ENCODE results near the gene GAS2L2.

- TF ChIP-seq EZH2 (IDR thresholded peaks at IDR 0.05; ENCODE audit: borderline replicate concordance), result no peak
- TF ChIP-seq CTCF (IDR thresholded peaks at IDR 0.05; ENCODE audit: poor library complexity), result no peak
- TF ChIP-seq EZH2phosphoT487 (IDR thresholded peaks at IDR 0.05; ENCODE audit: low read depth, severe bottlenecking, unreplicated experiment), result no peak
These were observed 4.6 kb downstream of the GAS2L2 start for GRCh38 chr17:35748341-35748841.

Data from hepatocyte (in vitro differentiated cells).